ENCODE results near the gene PLXNB1.
A peak's percentile ranks its signal among the peaks of the same experiment; 100 is the strongest.

The PLXNB1 gene

DNA sequence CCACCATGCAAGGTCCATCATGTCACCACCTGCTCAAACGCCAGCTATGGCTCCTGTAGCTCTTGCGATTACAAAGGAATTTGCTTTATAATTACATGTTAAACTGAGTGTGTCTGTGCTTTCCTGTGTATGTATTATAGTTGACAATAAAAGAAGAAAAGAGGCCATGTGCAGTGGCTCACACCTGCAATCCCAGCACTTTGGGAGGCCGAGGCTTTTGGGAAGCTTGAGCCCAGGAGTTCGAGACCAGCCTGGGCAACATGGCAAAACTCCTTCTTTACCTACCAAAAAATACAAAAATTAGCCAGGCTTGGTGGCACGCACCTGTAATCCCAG lies 43.7 kb upstream of the PLXNB1 start:
- Histone ChIP-seq H3K27ac (replicated peaks) (peak overlapping the region; percentile 82), H3K4me3 (replicated peaks; ENCODE audit: insufficient read depth, low read length) (no peak overlapping the region; the same call in 1 of the 2 replicates), H3K27me3 (ENCODE audit: insufficient read depth, poor library complexity, severe bottlenecking) (no peaks in the 10 kb centered on the region)
- DNase-seq (ENCODE audit: low read depth in 1 of 2, low spot score in 1 of 2), result no peak
- TF ChIP-seq CTCF (IDR thresholded peaks at IDR 0.05; ENCODE audit: insufficient read depth, low read length) (no peak), POLR2AphosphoS5 (IDR thresholded peaks at IDR 0.05; ENCODE audit: low read depth) (no peak), REST (IDR thresholded peaks at IDR 0.05; ENCODE audit: insufficient replicate concordance, low read depth) (no peak), SPI1 (IDR thresholded peaks at IDR 0.05; ENCODE audit: borderline replicate concordance, low read depth) (no peak), GABPA (IDR thresholded peaks at IDR 0.05; ENCODE audit: low read depth) (no peak)

- TF ChIP-seq POLR2AphosphoS5 (IDR thresholded peaks at IDR 0.05; ENCODE audit: low read depth) (peak; percentile 81), GABPA (IDR thresholded peaks at IDR 0.05; ENCODE audit: low read depth) (peak; percentile 2; the same call in 1 of the 2 replicates), SPI1 (IDR thresholded peaks at IDR 0.05; ENCODE audit: borderline replicate concordance, low read depth) (no peak), CTCF (IDR thresholded peaks at IDR 0.05; ENCODE audit: insufficient read depth, low read length) (peak; percentile 12)
- peak; percentile 90 to 96 for DNase-seq (ENCODE audit: low read depth in 1 of 2, low spot score in 1 of 2)
- Histone ChIP-seq H3K27ac (replicated peaks) (peak overlapping the region; percentile 82), H3K27me3 (ENCODE audit: insufficient read depth, poor library complexity, severe bottlenecking) (no peaks in the 10 kb centered on the region), H3K4me3 (replicated peaks; ENCODE audit: insufficient read depth, low read length) (peak overlapping the region; percentile 76)
Observed at GRCh38 chr3:48472923-48473616, 43.2 kb upstream of the PLXNB1 start.

DNA sequence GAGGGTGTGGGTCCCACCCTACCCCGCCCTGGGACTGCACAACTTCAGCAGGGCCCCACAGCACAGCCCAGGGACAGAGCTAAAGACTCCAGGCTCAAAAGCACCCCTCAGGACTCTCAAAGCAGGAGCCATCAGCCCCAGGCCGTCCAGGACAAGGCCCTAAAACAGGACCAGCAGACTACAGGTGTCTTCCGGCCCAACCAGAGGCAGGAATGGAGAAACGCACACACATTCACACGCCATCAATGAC lies 42.7 kb upstream of the PLXNB1 start:
- Histone ChIP-seq H3K27ac (replicated peaks) (peak overlapping the region; percentile 82), H3K4me3 (replicated peaks; ENCODE audit: insufficient read depth, low read length) (peak overlapping the region; percentile 76), H3K27me3 (ENCODE audit: insufficient read depth, poor library complexity, severe bottlenecking) (no peaks in the 10 kb centered on the region)
- no peak for DNase-seq (ENCODE audit: low read depth in 1 of 2, low spot score in 1 of 2)
- TF ChIP-seq REST (IDR thresholded peaks at IDR 0.05; ENCODE audit: insufficient replicate concordance, low read depth), result peak; percentile 21
- TF ChIP-seq GABPA (IDR thresholded peaks at IDR 0.05; ENCODE audit: low read depth), result no peak
- TF ChIP-seq POLR2AphosphoS5 (IDR thresholded peaks at IDR 0.05; ENCODE audit: low read depth), result no peak
- no peak for TF ChIP-seq CTCF (IDR thresholded peaks at IDR 0.05; ENCODE audit: insufficient read depth, low read length)
- TF ChIP-seq SPI1 (IDR thresholded peaks at IDR 0.05; ENCODE audit: borderline replicate concordance, low read depth), result no peak

DNA sequence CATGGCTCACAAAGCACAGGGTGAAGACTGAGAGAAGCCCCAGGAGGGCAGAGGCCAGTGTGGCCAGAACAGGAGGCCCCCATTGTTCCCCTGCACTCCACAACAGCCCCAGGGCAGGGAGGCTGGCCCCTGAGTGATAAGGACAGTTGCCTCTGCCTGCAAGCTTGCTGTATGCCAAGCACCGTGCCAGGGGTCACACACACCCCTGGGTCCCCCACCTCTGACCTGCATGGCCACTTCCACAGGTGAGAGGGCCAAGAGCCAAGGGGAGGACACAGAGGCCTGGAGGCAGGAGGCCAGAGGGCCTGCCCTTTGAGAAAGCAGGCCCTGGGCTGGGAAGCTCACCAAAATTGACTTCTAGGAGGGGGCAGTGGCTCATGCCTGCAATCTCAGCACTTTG lies 40.4 kb upstream of the PLXNB1 start:
- no peaks in the 10 kb centered on the region for H3K27me3 ChIP-seq (ENCODE audit: insufficient read depth, poor library complexity, severe bottlenecking)
- no peak overlapping the region for H3K4me3 ChIP-seq (replicated peaks; ENCODE audit: insufficient read depth, low read length)
- TF ChIP-seq REST (IDR thresholded peaks at IDR 0.05; ENCODE audit: insufficient replicate concordance, low read depth) (no peak), POLR2AphosphoS5 (IDR thresholded peaks at IDR 0.05; ENCODE audit: low read depth) (no peak), GABPA (IDR thresholded peaks at IDR 0.05; ENCODE audit: low read depth) (no peak), CTCF (IDR thresholded peaks at IDR 0.05; ENCODE audit: insufficient read depth, low read length) (no peak), SPI1 (IDR thresholded peaks at IDR 0.05; ENCODE audit: borderline replicate concordance, low read depth) (no peak)
- peak overlapping the region; percentile 22; the same call in 1 of the 2 replicates for H3K27ac ChIP-seq (replicated peaks)
- no peak for DNase-seq (ENCODE audit: low read depth in 1 of 2, low spot score in 1 of 2)

All from HL-60 (cell line).